Endothelial cell of umbilical vein (primary cell): Measurements from ENCODE around the gene PARD3B. TPM values are rescaled to one million over a fixed set of nuclear protein-coding genes. Genes with fewer than 3 reads are reported as not detected.

Source experiments
- BruUV-seq: library from RNA; stranded (reverse); fragments of 400-500 nt; replicated peaks from 2 replicates; lab custom pipeline; 2021; lab: Mats Ljungman, UMichigan
- CTCF ChIA-PET: fragments of 300-600, 350-600 bp; sonication (Branson Sonifier 250); formaldehyde crosslinking; loops from one replicate; lab custom pipeline; 2021; ENCODE audit warnings: antibody characterized with exemption, inconsistent platforms; lab: Charles Lee
- POLR2A ChIA-PET: fragments of 300-600, 350-600 bp; sonication (Branson Sonifier 250); formaldehyde crosslinking; loops from one replicate; lab custom pipeline; 2021; ENCODE audit warnings: antibody characterized with exemption, inconsistent platforms; lab: Charles Lee
- DNase-seq: peaks from one replicate; pipeline ENCODE4 v3.0.0-alpha.2; 2011; ENCODE audit warnings: low read depth, low spot score
- FAIRE-seq: peaks from 2 replicates; lab custom pipeline; 2011; peaks lifted over from hg19 to GRCh38; lab: Jason Lieb, UNC
- H2AFZ ChIP-seq: 2 replicates; pipeline ENCODE4 v1.6.0; 2012; ENCODE audit warnings: low read depth, low read length, control low read depth, inconsistent platforms
- H3K27ac ChIP-seq: 2 replicates; pipeline ENCODE4 v1.5.1; 2011; ENCODE audit warnings: low read depth, mild to moderate bottlenecking, control low read depth, low read length, moderate library complexity; ENCODE audit not compliant: insufficient read depth
- H3K27me3 ChIP-seq, 2 experiments: 2 replicates each; pipeline versions ENCODE4 v1.6.0 to v1.6.1; 2011; ENCODE audit warnings: low read length in 2 of 2, mixed read lengths in 1 of 2; ENCODE audit not compliant: control insufficient read depth in 2 of 2, insufficient read depth in 2 of 2
- H3K36me3 ChIP-seq, 2 experiments: 2 replicates in 1 of 2; 3 replicates in 1 of 2; pipeline ENCODE4 v1.5.1; 2011; ENCODE audit warnings: low read length in 2 of 2, mild to moderate bottlenecking in 1 of 2, moderate library complexity in 1 of 2; ENCODE audit not compliant: control insufficient read depth in 2 of 2, insufficient read depth in 2 of 2; ENCODE audit errors: extremely low read depth in 1 of 2
- H3K4me1 ChIP-seq: 3 replicates; pipeline ENCODE4 v1.5.1; 2011; ENCODE audit warnings: mild to moderate bottlenecking, low read length; ENCODE audit not compliant: control insufficient read depth, insufficient read depth; ENCODE audit errors: extremely low read depth
- H3K4me2 ChIP-seq: 2 replicates; pipeline ENCODE4 v1.6.1; 2011; ENCODE audit warnings: low read length, control low read depth, mixed read lengths; ENCODE audit not compliant: insufficient read depth
- H3K4me3 ChIP-seq, 3 experiments: fragments of 200-600 bp in 1 of 3; sonication (generic), shearing (Covaris generic) in 1 of 3; replicated peaks in 1 of 3; 2 replicates each; pipeline ENCODE4 v1.5.1; 2011 to 2016; ENCODE audit warnings: control low read depth in 3 of 3, low read length in 3 of 3, mild to moderate bottlenecking in 2 of 3, inconsistent platforms in 1 of 3, low read depth in 1 of 3, moderate library complexity in 1 of 3; ENCODE audit not compliant: insufficient read depth in 1 of 3
- H3K79me2 ChIP-seq: 2 replicates; pipeline ENCODE4 v1.6.0; 2012; ENCODE audit warnings: low read length, inconsistent platforms; ENCODE audit not compliant: control insufficient read depth, insufficient read depth
- H3K9ac ChIP-seq: replicated peaks from 2 replicates; pipeline ENCODE3; 2011; ENCODE audit warnings: low read length, control low read depth; ENCODE audit not compliant: insufficient read depth; ENCODE audit errors: extremely low read depth
- H3K9me1 ChIP-seq: replicated peaks from 3 replicates; pipeline ENCODE4 v1.6.0; 2011; ENCODE audit warnings: mild to moderate bottlenecking, low read length; ENCODE audit not compliant: control insufficient read depth, insufficient read depth; ENCODE audit errors: extremely low read depth
- H3K9me3 ChIP-seq: replicated peaks from 2 replicates; pipeline ENCODE4 v1.5.1; 2012; ENCODE audit warnings: low read length, inconsistent platforms; ENCODE audit not compliant: control insufficient read depth, insufficient read depth
- H4K20me1 ChIP-seq: replicated peaks from 2 replicates; pipeline ENCODE3; 2011; ENCODE audit warnings: mild to moderate bottlenecking, low read length; ENCODE audit not compliant: control insufficient read depth, insufficient read depth; ENCODE audit errors: extremely low read depth
- CTCF ChIP-seq, 2 donors: IDR thresholded peaks; 1 replicate in 1 of 2; 2 replicates in 1 of 2; pipeline ENCODE4 v1.5.1; 2011; ENCODE audit warnings: low read length in 2 of 2, mild to moderate bottlenecking in 2 of 2, moderate library complexity in 2 of 2, control low read depth in 1 of 2, inconsistent platforms in 1 of 2, low read depth in 1 of 2; ENCODE audit not compliant: insufficient read depth in 1 of 2; ENCODE audit errors: extremely low read depth in 1 of 2
- EZH2 ChIP-seq: IDR thresholded peaks from 2 replicates; pipeline ENCODE4 v1.6.1; 2012; ENCODE audit warnings: borderline replicate concordance, low read depth, mild to moderate bottlenecking, moderate library complexity, low read length, inconsistent platforms; ENCODE audit not compliant: severe bottlenecking
- FOS ChIP-seq: IDR thresholded peaks from 2 replicates; pipeline ENCODE4 v1.6.1; 2011; ENCODE audit warnings: mild to moderate bottlenecking, low read length, moderate library complexity, borderline replicate concordance; ENCODE audit not compliant: insufficient read depth
- GATA2 ChIP-seq: IDR thresholded peaks from 2 replicates; pipeline ENCODE4 v1.7.0; 2011; ENCODE audit warnings: low read depth, mild to moderate bottlenecking, moderate library complexity, mixed read lengths, low read length; ENCODE audit not compliant: insufficient read length, insufficient read depth
- JUN ChIP-seq: IDR thresholded peaks from 2 replicates; pipeline ENCODE4 v1.6.1; 2011; ENCODE audit warnings: borderline replicate concordance, low read depth; ENCODE audit not compliant: insufficient read length, insufficient read depth
- POLR2A ChIP-seq: IDR thresholded peaks from 2 replicates; pipeline ENCODE4 v1.6.1; 2012; ENCODE audit warnings: low read depth, mild to moderate bottlenecking, control low read depth, low read length
- POLR2AphosphoS5 ChIP-seq: IDR thresholded peaks from 2 replicates; pipeline ENCODE4 v1.6.1; 2012; ENCODE audit warnings: low read depth, mild to moderate bottlenecking, control low read depth, low read length, moderate library complexity; ENCODE audit not compliant: insufficient read depth
- dilution Hi-C: fragments of 300-500 bp; cut with MboI; formaldehyde crosslinking; loops from one replicate; pipeline ENCODE4 v1.15.0; 2019; ENCODE audit warnings: low sequenced_read_pairs; ENCODE audit not compliant: extremely low pct_ligation_motif_present
- intact Hi-C: fragments of 100-400 bp; cut with micrococcal nuclease; formaldehyde crosslinking; loops from one replicate; pipeline ENCODE4 v1.10.0; 2022
- polyA plus RNA-seq, 4 experiments: library from polyadenylated mRNA; depleted of rRNA in 3 of 4; stranded (reverse) in 3 of 4; unstranded in 1 of 4; fragments of >200 nt; gene quantifications; 2 replicates each; pipeline versions ENCODE4 v1.2.1 to v1.2.3, GENCODE V29; 2011 to 2012; ENCODE audit warnings: missing spikeins in 1 of 4
- total RNA-seq: library from RNA; stranded (reverse); gene quantifications from 2 replicates; pipeline ENCODE4 v1.2.3, GENCODE V29; 2021

Gene PARD3B
- total and polyA plus RNA-seq, 2 donors (not counting 3 experiments of a cell fraction or from before 2014, with no cell fraction given): 2.2 to 30.9 TPM

GRCh38 chr2:205482399-205483081 is 937.3 kb downstream of the PARD3B start:
- no peaks in the 10 kb centered on the region for H3K27me3 ChIP-seq
- no peaks in the 10 kb centered on the region for H4K20me1 ChIP-seq
- intact Hi-C loops (no loop called here), dilution Hi-C loops (no loop called here)
- no peaks in the 10 kb centered on the region for H3K4me1 ChIP-seq
- no peaks in the 10 kb centered on the region for H3K36me3 ChIP-seq
- no peak overlapping the region for H2AFZ ChIP-seq
- CTCF ChIA-PET: interaction anchor here (0.6 to 2.1 kb wide), 3 partner anchors 8 to 604 kb away, joined by 3 to 6 read pairs (median 4); no protein-coding TSS in a partner anchor
- no peak overlapping the region for H3K4me3 ChIP-seq
- no peaks in the 10 kb centered on the region for H3K9me3 ChIP-seq
- no TSS peak for BruUV-seq
- no peak overlapping the region for H3K27ac ChIP-seq
- no peaks in the 10 kb centered on the region for H3K9me1 ChIP-seq
- no peak overlapping the region for H3K9ac ChIP-seq
- H3K4me2 ChIP-seq: no peak overlapping the region
- POLR2A ChIA-PET: no interaction called here
- TF ChIP-seq JUN (no peak), CTCF (IDR thresholded peaks at IDR 0.05; ENCODE audit: extremely low read depth in 1 of 2, insufficient read depth in 1 of 2, low read depth in 1 of 2, low read length in 2 of 2) (no peak), GATA2 (no peak), POLR2AphosphoS5 (no peak), POLR2A (no peak), FOS (no peak), EZH2 (no peak)
- FAIRE-seq (no peak), DNase-seq (no peak)
- no peaks in the 10 kb centered on the region for H3K79me2 ChIP-seq
